HEK293T (cell line): Measurements from ENCODE around the gene SNAPC4.

Experiments used
- ELF4 ChIP-seq: fragments of 450-650 bp; IDR thresholded peaks from 2 replicates; pipeline ENCODE4 v1.6.1; 2017; ENCODE audit warnings: antibody characterized with exemption
- FOXA1 ChIP-seq: fragments of 450-650 bp; IDR thresholded peaks from 2 replicates; pipeline ENCODE4 v1.6.1; 2016; ENCODE audit warnings: mild to moderate bottlenecking
- FOXM1 ChIP-seq: fragments of 450-650 bp; IDR thresholded peaks from 2 replicates; pipeline ENCODE4 v1.6.1; 2017; ENCODE audit warnings: mild to moderate bottlenecking, borderline replicate concordance
- L3MBTL2 ChIP-seq: fragments of 450-650 bp; conservative IDR thresholded peaks from 2 replicates; pipeline ENCODE4 v1.6.1; 2016; ENCODE audit warnings: mild to moderate bottlenecking
- NFRKB ChIP-seq: fragments of 450-650 bp; IDR thresholded peaks from 2 replicates; pipeline ENCODE4 v1.6.1; 2016; ENCODE audit warnings: mild to moderate bottlenecking, moderate library complexity
- SP1 ChIP-seq: fragments of 450-650 bp; IDR thresholded peaks from 2 replicates; pipeline ENCODE4 v1.6.1; 2017
- TARDBP ChIP-seq: fragments of 450-650 bp; IDR thresholded peaks from 2 replicates; pipeline ENCODE4 v1.6.1; 2016
- ZNF384 ChIP-seq: fragments of 450-650 bp; IDR thresholded peaks from 2 replicates; pipeline ENCODE4 v1.6.1; 2016

- no peak for TF ChIP-seq TARDBP
- TF ChIP-seq SP1: no peak
- TF ChIP-seq FOXM1: no peak
- TF ChIP-seq FOXA1: no peak
- no peak for TF ChIP-seq ELF4
- TF ChIP-seq NFRKB: no peak
- no peak for TF ChIP-seq L3MBTL2
- no peak for TF ChIP-seq ZNF384
Measured at GRCh38 chr9:136376457-136376856, 23.5 kb downstream of the SNAPC4 start.
